Neutrophil (primary cell): ENCODE results near the gene VSIR.

Experiments
- H3K27ac ChIP-seq: fragments of 200-600 bp; sonication (generic); 2 replicates; pipeline ENCODE4 v1.5.1; 2016; ENCODE audit warnings: mild to moderate bottlenecking, moderate library complexity
- H3K27me3 ChIP-seq: fragments of 200-600 bp; sonication (generic); 2 replicates; pipeline ENCODE4 v1.6.0; 2016; ENCODE audit warnings: mild to moderate bottlenecking
- H3K36me3 ChIP-seq: fragments of 200-600 bp; sonication (generic); 2 replicates; pipeline ENCODE4 v1.5.1; 2017
- H3K4me1 ChIP-seq, 2 experiments: fragments of 200-600 bp in 1 of 2; sonication (generic) in 1 of 2; 1 replicate in 1 of 2; 2 replicates in 1 of 2; pipeline versions ENCODE4 v1.5.1 to v1.6.1; 2013 to 2016; ENCODE audit warnings: low read depth in 1 of 2, low read length in 1 of 2, mild to moderate bottlenecking in 1 of 2, moderate library complexity in 1 of 2; ENCODE audit not compliant: control insufficient read depth in 1 of 2, insufficient read depth in 1 of 2
- H3K4me3 ChIP-seq, 2 experiments: fragments of 200-600 bp in 1 of 2; sonication (generic) in 1 of 2; 1 replicate in 1 of 2; 2 replicates in 1 of 2; pipeline ENCODE4 v1.5.1; 2013 to 2016; ENCODE audit warnings: low read depth in 1 of 2, low read length in 1 of 2, mild to moderate bottlenecking in 1 of 2, moderate library complexity in 1 of 2
- H3K9me3 ChIP-seq: fragments of 200-600 bp; sonication (generic); 2 replicates; pipeline ENCODE4 v1.5.1; 2016
- CTCF ChIP-seq: fragments of 200-600 bp; sonication (generic); IDR thresholded peaks from 2 replicates; pipeline ENCODE4 v1.5.1; 2016; ENCODE audit warnings: antibody characterized with exemption

The VSIR gene

DNA sequence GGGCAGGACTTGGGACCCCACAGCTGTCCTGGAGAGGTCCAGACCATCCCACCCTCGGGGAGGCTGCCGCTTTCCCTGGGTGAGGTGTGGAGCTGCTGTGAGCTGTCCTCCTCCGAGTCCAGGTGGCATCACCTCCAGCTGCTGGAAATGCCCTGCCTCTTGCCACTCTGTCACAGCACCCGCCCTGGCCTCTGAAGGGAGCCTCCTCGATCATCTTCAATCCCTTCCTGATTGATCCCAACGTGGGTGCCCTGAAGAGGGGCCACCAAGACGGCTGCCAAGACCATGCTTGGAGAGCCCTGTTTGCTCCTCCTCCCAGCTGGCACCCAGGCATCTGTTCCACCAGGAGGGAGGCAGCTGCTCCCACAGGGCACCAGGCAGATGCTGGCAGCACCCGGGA, 58.3 kb downstream of the VSIR start:
- H3K36me3 ChIP-seq, result no peaks in the 10 kb centered on the region
- H3K4me1 ChIP-seq, result peaks cover 60 to 65% of the 10 kb centered on the region in 2 experiments
- H3K4me3 ChIP-seq, result peak overlapping the region; percentile 36 to 48
- no peaks in the 10 kb centered on the region for H3K9me3 ChIP-seq
- no peaks in the 10 kb centered on the region for H3K27me3 ChIP-seq
- TF ChIP-seq CTCF, result no peak
- H3K27ac ChIP-seq, result peak overlapping the region; percentile 83

- H3K27me3 ChIP-seq, result no peaks in the 10 kb centered on the region
- TF ChIP-seq CTCF, result no peak
- peaks cover 60 to 64% of the 10 kb centered on the region in 2 experiments for H3K4me1 ChIP-seq
- no peaks in the 10 kb centered on the region for H3K36me3 ChIP-seq
- H3K27ac ChIP-seq, result peak overlapping the region; percentile 83
- H3K9me3 ChIP-seq, result no peaks in the 10 kb centered on the region
- peak overlapping the region; percentile 36 to 48 for H3K4me3 ChIP-seq
Measured at GRCh38 chr10:71714592-71714991, 58.7 kb downstream of the VSIR start.

DNA sequence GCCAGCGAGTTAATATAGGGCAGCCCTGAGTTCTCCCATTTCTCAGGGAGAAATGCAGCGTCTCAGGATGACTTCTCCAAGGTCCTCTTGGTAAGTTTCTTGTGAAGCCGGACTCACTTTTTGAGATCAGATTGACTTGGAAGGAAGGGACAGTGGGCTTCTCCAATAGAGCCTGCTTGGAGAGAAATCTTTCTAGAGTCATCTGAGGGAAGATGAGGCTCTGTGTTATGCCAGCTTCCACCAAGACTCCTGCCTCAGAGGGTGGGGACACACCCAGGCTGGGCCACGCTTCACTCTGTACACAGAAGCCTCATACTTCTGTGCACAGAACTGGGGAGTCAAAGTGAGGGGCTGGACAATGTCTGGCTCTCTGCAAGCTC, 59.3 kb downstream of the VSIR start:
- Histone ChIP-seq H3K4me3 (peak overlapping the region; percentile 36 to 48), H3K27ac (peak overlapping the region; percentile 83), H3K4me1 (peaks cover 65 to 66% of the 10 kb centered on the region in 2 experiments), H3K9me3 (no peaks in the 10 kb centered on the region), H3K27me3 (no peaks in the 10 kb centered on the region), H3K36me3 (no peaks in the 10 kb centered on the region)
- no peak for TF ChIP-seq CTCF

DNA sequence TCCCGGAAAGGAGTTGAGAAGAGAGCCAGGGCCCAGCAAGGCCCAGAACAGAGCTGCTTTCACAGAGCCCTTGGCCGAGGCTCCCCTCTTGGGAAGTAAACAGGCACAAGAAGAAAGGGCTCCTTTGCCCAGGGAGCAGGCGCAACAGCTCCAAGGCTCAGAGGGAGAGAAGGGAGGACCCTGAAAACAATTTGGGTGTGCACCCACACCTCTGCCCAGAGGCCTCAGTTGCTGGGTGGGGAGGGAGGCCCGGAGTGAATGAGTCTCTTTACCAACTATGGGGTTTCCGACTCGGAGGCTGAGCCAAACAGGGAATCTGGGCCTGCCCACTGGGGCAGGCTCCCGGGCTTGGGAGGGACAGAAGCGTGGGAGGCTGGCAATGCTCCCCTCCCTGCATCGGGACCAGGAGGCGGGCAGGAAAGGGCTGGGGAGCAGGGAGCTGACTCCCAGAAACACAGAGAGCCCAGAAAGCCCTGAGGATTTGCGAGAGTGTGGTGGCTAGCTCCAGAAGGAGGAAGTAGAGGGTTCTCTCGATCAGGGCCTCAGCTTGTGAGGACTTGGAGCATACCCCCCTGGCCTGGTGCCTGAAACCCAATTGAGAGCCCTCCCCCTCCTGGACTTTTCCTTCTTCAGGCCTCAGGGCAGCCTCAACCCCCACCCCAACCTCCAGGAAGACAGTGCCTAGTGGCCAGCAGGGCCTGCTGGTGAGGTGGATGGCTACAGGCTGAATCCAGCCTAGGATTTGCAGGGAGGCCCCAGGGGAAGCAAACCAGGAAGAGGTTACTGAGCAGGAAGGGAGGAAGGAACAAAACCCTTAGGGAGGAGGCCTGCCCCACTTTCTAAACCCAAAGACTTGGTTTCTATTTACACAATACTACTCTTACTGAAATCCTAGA, 59.9 kb downstream of the VSIR start:
- H3K4me1 ChIP-seq, result peaks cover 71 to 72% of the 10 kb centered on the region in 2 experiments
- peak overlapping the region; percentile 36 to 48 for H3K4me3 ChIP-seq
- no peak for TF ChIP-seq CTCF
- no peaks in the 10 kb centered on the region for H3K9me3 ChIP-seq
- H3K27me3 ChIP-seq, result no peaks in the 10 kb centered on the region
- no peaks in the 10 kb centered on the region for H3K36me3 ChIP-seq
- peak overlapping the region; percentile 83 for H3K27ac ChIP-seq

GRCh38 chr10:71712572-71713134, 60.7 kb downstream of the VSIR start:
- H3K36me3 ChIP-seq, result no peaks in the 10 kb centered on the region
- H3K27me3 ChIP-seq, result no peaks in the 10 kb centered on the region
- peak overlapping the region in 1 of 2 experiments; percentile 48 for H3K4me3 ChIP-seq
- peak overlapping the region; percentile 83 for H3K27ac ChIP-seq
- H3K4me1 ChIP-seq, result peaks cover 78 to 79% of the 10 kb centered on the region in 2 experiments
- no peaks in the 10 kb centered on the region for H3K9me3 ChIP-seq
- TF ChIP-seq CTCF, result no peak
